HCT116 (cell line): ENCODE measurements around the gene CENATAC. TPM values are rescaled to one million over a fixed set of nuclear protein-coding genes. Genes with fewer than 3 reads are reported as not detected.
"Not testable (repeated sequence)": the region's sequence is repeated elsewhere in the genome, so short reads cannot be mapped to it uniquely, and the experiment has no call there.

Experiments
- ATAC-seq: fragments of 200-7000 bp; cut with Tn5 transposase; 2 replicates; pipeline ENCODE4 v1.9.1; 2020; ENCODE audit warnings: mild to moderate bottlenecking, moderate library complexity
- BruUV-seq: library from RNA; stranded (reverse); fragments of 400-500 nt; replicated peaks from 2 replicates; lab custom pipeline; 2021; lab: Mats Ljungman, UMichigan
- CTCF ChIA-PET: fragments of 300-600 bp; sonication (Branson Sonifier 250); formaldehyde crosslinking; loops from one replicate; lab custom pipeline; 2021; ENCODE audit warnings: antibody characterized with exemption; lab: Charles Lee
- POLR2A ChIA-PET: fragments of 300-600, 350-600 bp; sonication (Branson Sonifier 250); formaldehyde crosslinking; loops from one replicate; lab custom pipeline; 2021; ENCODE audit warnings: antibody characterized with exemption; lab: Charles Lee
- RAD21 ChIA-PET, 2 experiments: fragments of 300-600 bp; sonication (Branson Sonifier 250); formaldehyde crosslinking; loops; one replicate each; lab custom pipeline; 2023; ENCODE audit warnings: low total read pairs in 2 of 2; ENCODE audit not compliant: uncharacterized antibody in 2 of 2, unreplicated experiment in 2 of 2, low non-redundant PET in 1 of 2; lab: Charles Lee
- DNase-seq: peaks from one replicate; pipeline ENCODE4 v3.0.0-alpha.2; 2010; ENCODE audit warnings: low read depth, low spot score
- H2AFZ ChIP-seq: fragments of 200-600 bp; shearing (Covaris generic), sonication (generic); 2 replicates; pipeline ENCODE4 v1.6.1; 2017; ENCODE audit warnings: low read depth, mixed run types, mixed read lengths, antibody characterized with exemption, low read length; ENCODE audit not compliant: poor library complexity, severe bottlenecking
- H3K27ac ChIP-seq: 2 replicates; pipeline ENCODE4 v1.5.1; 2012; ENCODE audit warnings: low read depth, low read length
- H3K27me3 ChIP-seq: fragments of 200-600 bp; sonication (generic); 2 replicates; pipeline ENCODE4 v1.6.1; 2016; ENCODE audit warnings: mixed run types, low read length, mixed read lengths; ENCODE audit not compliant: insufficient read depth
- H3K36me3 ChIP-seq, 2 experiments: fragments of 200-500 bp in 1 of 2; fragments of 200-600 bp in 1 of 2; sonication (Bioruptor generic) in 1 of 2; sonication (generic) in 1 of 2; 2 replicates each; pipeline versions ENCODE4 v1.5.1 to v1.6.1; 2014 to 2016; ENCODE audit warnings: low read length in 2 of 2, inconsistent platforms in 1 of 2, mixed read lengths in 1 of 2, mixed run types in 1 of 2; ENCODE audit not compliant: insufficient read depth in 2 of 2, control insufficient read depth in 1 of 2
- H3K4me1 ChIP-seq, 2 experiments: fragments of 200-600 bp in 1 of 2; sonication (generic) in 1 of 2; 2 replicates each; pipeline versions ENCODE4 v1.5.1 to v1.6.1; 2012 to 2017; ENCODE audit warnings: low read length in 2 of 2, inconsistent platforms in 1 of 2, mild to moderate bottlenecking in 1 of 2, mixed read lengths in 1 of 2, mixed run types in 1 of 2, moderate library complexity in 1 of 2; ENCODE audit not compliant: insufficient read depth in 2 of 2, control insufficient read depth in 1 of 2
- H3K4me2 ChIP-seq: fragments of 200-600 bp; sonication (generic); 2 replicates; pipeline ENCODE4 v1.6.1; 2017; ENCODE audit warnings: mixed run types, low read length, mixed read lengths
- H3K4me3 ChIP-seq, 2 experiments: fragments of 200-600 bp in 1 of 2; sonication (generic) in 1 of 2; replicated peaks in 1 of 2; 2 replicates each; pipeline ENCODE4 v1.5.1; 2011 to 2016; ENCODE audit warnings: low read length in 2 of 2, control low read depth in 1 of 2, low read depth in 1 of 2, mild to moderate bottlenecking in 1 of 2, mixed read lengths in 1 of 2, mixed run types in 1 of 2
- H3K79me2 ChIP-seq: fragments of 200-600 bp; sonication (generic); 2 replicates; pipeline ENCODE4 v1.6.1; 2017; ENCODE audit warnings: mild to moderate bottlenecking, mixed run types, low read length, moderate library complexity, mixed read lengths; ENCODE audit not compliant: insufficient read depth
- H3K9ac ChIP-seq: fragments of 200-600 bp; sonication (generic); 2 replicates; pipeline ENCODE4 v1.6.1; 2016; ENCODE audit warnings: low read length, mixed read lengths
- H3K9me2 ChIP-seq: fragments of 200-600 bp; sonication (generic), shearing (Covaris generic); 2 replicates; pipeline ENCODE4 v1.6.1; 2017; ENCODE audit warnings: mixed run types, mild to moderate bottlenecking, moderate library complexity; ENCODE audit not compliant: insufficient read depth
- H3K9me3 ChIP-seq, 2 experiments: fragments of 200-500 bp in 1 of 2; fragments of 200-600 bp in 1 of 2; sonication (Bioruptor generic) in 1 of 2; sonication (generic) in 1 of 2; 2 replicates each; pipeline ENCODE4 v1.6.1; 2014 to 2017; ENCODE audit warnings: low read length in 2 of 2, mixed read lengths in 2 of 2, inconsistent platforms in 1 of 2, low read depth in 1 of 2, mild to moderate bottlenecking in 1 of 2, mixed run types in 1 of 2, moderate library complexity in 1 of 2; ENCODE audit not compliant: control insufficient read depth in 1 of 2, insufficient read depth in 1 of 2
- H4K20me1 ChIP-seq: fragments of 200-600 bp; sonication (generic), shearing (Covaris generic); 2 replicates; pipeline ENCODE4 v1.6.1; 2017; ENCODE audit warnings: mixed run types, mild to moderate bottlenecking, moderate library complexity; ENCODE audit not compliant: insufficient read depth
- ELF1 ChIP-seq: IDR thresholded peaks from 2 replicates; pipeline ENCODE4 v1.6.1; 2012; ENCODE audit warnings: low read depth, borderline replicate concordance
- intact Hi-C: fragments of 100-400 bp; cut with micrococcal nuclease; formaldehyde crosslinking; loops from 2 replicates; pipeline ENCODE4 v1.10.0; 2022
- total RNA-seq: library from RNA; stranded (reverse); gene quantifications from one replicate; pipeline ENCODE4 v1.2.1, GENCODE V29; 2021; ENCODE audit not compliant: unreplicated experiment

CENATAC gene
- total RNA-seq, 1 experiment from 2014 or later: 28.9 TPM

DNA sequence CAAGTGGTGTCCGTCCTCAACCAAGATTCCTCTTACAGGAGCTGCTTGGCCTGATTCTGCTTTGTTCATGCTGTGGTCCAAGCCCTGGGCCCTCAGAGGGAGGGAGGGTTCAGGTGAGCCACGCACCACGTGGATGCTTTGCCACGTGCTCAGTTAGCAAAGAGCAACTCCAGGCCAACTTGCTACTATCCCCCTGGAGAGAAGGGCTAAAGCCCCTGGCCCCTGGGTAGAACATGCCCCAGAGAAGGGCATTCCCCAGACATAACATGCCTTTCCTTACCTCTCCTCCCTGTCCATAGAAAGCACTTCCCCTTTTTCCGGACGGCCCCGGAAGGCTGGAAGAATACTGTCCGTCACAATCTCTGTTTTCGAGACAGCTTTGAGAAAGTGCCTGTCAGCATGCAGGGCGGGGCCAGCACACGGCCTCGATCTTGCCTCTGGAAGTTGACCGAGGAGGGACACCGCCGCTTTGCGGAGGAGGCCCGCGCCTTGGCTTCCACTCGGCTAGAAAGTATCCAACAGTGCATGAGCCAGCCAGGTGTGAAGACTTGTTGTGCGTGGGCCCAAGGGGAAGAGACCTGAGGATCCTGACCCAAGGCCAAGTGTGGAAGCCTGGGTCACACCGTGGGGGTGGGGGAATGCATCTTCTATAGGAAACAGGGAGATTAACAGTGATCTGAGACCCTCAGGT lies 17.6 kb upstream of the CENATAC start:
- H3K27me3 ChIP-seq: no peaks in the 10 kb centered on the region
- H3K9me2 ChIP-seq: no peaks in the 10 kb centered on the region
- DNase-seq (no peak), ATAC-seq (no peak)
- H3K36me3 ChIP-seq: no peaks in the 10 kb centered on the region
- H3K27ac ChIP-seq: no peak overlapping the region
- H3K4me1 ChIP-seq: no peaks in the 10 kb centered on the region
- H3K4me2 ChIP-seq: no peak overlapping the region
- no peak for TF ChIP-seq ELF1
- no peaks in the 10 kb centered on the region for H4K20me1 ChIP-seq
- intact Hi-C loops: no loop called here
- H3K9ac ChIP-seq: no peak overlapping the region
- ChIA-PET CTCF (no interaction called here), RAD21 (no interaction called here), POLR2A (no interaction called here)
- no TSS peak for BruUV-seq
- H3K79me2 ChIP-seq: no peaks in the 10 kb centered on the region
- no peak overlapping the region for H3K4me3 ChIP-seq
- H2AFZ ChIP-seq: no peak overlapping the region
- H3K9me3 ChIP-seq: no peaks in the 10 kb centered on the region

DNA sequence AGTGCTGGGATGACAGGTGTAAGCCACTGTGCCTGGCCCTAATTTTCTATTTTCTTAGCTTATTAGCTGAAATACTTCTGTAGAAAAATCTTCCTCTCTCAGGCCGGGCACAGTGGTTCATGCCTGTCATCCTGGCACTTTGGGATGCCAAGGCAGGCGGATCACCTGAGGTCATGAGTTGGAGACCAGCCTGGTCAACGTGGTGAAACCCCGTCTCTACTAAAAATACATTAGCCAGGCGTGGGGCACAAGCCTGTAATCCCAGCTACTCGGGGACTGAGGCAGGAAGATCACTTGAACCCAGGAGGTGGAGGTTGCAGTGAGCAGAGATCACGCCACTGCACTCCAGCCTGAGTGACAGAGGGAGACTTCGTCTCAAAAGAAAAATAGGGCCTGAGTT lies 13.6 kb upstream of the CENATAC start:
- RAD21 ChIA-PET, DNase-seq, H3K4me3 ChIP-seq, H3K9me3 ChIP-seq, ATAC-seq, H3K36me3 ChIP-seq, BruUV-seq, H3K9ac ChIP-seq, H2AFZ ChIP-seq, H3K4me2 ChIP-seq, H4K20me1 ChIP-seq, H3K27ac ChIP-seq, H3K27me3 ChIP-seq, H3K79me2 ChIP-seq, H3K9me2 ChIP-seq, intact Hi-C loops: not testable (repeated sequence)
- CTCF ChIA-PET: interaction anchor here (0.8 kb wide), 1 partner anchor 28 kb away, joined by 3 read pairs; no protein-coding TSS in a partner anchor
- POLR2A ChIA-PET: interaction anchor here (1.0 kb wide), 1 partner anchor 12 kb away, joined by 3 read pairs; no protein-coding TSS in a partner anchor
- peaks cover 11 to 18% of the 10 kb centered on the region in 2 experiments for H3K4me1 ChIP-seq
